Cardiac fibroblast (primary cell): ENCODE data around the gene MYBPH.

Experiments
- DNase-seq, 2 donors: peaks; one replicate each; pipeline versions ENCODE4 v3.0.0 to v3.0.0-alpha.2; 2010; ENCODE audit warnings: low read depth in 2 of 2
- H3K4me3 ChIP-seq, 2 donors: replicated peaks in 1 of 2; 1 replicate in 1 of 2; 2 replicates in 1 of 2; pipeline ENCODE4 v1.5.1; 2011; ENCODE audit warnings: low read depth in 2 of 2, low read length in 2 of 2, mild to moderate bottlenecking in 2 of 2, moderate library complexity in 1 of 2
- TF ChIP-seq, protein P1 (sequence below): IDR thresholded peaks from one replicate; pipeline ENCODE4 v1.5.1; 2011; ENCODE audit warnings: low read depth, mild to moderate bottlenecking, low read length, inconsistent platforms

Gene MYBPH

DNA sequence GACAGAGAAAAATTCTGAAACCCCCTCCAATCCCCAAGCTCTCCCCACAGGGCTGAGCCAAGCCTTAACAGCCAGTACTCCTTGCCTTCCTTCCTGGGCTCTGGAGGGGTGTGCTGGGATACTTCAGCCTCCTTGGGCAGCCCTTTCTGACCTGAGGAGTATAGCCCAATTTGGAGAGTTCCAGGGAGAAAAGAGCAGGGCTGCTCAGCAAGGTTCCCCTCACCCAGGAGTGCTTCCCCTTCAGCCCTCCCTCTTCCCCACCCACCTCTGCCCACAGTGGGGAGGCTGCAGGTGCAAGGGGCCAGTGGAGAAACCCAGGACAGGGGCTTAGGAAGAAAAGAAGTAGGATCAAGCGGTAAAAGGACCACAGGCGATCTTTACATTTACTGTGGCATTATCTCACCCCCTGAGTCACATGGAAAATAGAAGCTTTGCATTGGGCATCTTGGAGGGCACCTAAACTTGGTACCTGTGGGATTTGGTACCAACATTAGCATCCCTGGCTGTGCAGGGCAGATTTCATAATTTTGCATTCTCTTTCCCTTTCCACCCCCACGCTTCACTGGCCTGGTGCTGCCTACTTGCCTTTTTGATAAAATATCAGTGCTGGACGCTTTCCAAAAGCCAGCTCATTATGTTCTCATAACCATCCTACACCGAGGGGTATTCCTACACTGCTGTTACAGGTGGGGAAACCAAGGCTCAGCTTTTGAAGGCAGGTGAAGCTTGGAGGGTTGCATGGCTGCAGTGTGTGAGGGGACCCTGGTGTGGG, 50.9 kb downstream of the MYBPH start:
- TF ChIP-seq, protein P1, sequence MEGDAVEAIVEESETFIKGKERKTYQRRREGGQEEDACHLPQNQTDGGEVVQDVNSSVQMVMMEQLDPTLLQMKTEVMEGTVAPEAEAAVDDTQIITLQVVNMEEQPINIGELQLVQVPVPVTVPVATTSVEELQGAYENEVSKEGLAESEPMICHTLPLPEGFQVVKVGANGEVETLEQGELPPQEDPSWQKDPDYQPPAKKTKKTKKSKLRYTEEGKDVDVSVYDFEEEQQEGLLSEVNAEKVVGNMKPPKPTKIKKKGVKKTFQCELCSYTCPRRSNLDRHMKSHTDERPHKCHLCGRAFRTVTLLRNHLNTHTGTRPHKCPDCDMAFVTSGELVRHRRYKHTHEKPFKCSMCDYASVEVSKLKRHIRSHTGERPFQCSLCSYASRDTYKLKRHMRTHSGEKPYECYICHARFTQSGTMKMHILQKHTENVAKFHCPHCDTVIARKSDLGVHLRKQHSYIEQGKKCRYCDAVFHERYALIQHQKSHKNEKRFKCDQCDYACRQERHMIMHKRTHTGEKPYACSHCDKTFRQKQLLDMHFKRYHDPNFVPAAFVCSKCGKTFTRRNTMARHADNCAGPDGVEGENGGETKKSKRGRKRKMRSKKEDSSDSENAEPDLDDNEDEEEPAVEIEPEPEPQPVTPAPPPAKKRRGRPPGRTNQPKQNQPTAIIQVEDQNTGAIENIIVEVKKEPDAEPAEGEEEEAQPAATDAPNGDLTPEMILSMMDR: no peak
- no peak overlapping the region for H3K4me3 ChIP-seq
- peak in 1 of 2 donors; percentile 36 for DNase-seq

DNA sequence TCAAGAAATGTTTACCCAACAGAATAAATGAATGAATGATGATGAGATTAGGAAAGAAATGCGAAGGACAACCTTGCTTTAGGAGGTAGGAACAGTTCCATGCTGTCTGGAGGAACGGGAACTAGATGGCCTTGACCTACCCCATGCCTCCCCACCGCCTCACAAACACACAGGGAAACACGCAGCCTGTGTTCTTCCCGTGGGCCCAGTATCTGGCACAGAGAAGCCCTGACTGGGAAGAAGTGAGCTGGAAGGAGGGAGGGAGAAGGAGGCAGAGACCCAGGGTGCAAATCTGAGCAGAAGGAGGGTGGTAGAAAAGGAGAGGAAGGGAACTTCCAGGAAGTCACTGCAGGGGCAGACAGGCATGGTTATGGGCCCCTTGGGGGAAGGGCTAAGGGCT, 51.6 kb downstream of the MYBPH start:
- no peak overlapping the region for H3K4me3 ChIP-seq
- no peak for DNase-seq
- TF ChIP-seq, protein P1: no peak

DNA sequence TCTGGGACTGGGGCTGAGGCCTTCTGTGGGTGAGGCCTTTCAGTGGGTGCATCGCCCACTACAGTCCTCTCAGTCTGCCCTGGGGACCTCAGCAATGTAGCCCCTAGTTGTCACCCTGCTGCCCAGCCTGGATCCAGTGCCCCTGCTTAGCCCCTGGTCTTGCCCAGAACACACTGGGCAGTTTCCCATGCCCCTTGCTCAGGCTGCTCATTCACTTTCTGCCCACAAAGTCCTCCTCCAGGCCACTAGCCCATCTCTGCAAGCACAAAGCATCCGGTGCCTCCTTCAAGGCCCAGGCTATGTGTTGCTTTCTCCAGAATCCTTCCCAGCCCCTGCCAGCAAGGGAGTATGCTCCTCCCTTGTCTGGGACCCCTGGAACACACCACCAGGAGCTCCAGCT, 53.5 kb downstream of the MYBPH start:
- TF ChIP-seq, protein P1: no peak
- no peak for DNase-seq
- H3K4me3 ChIP-seq: no peak overlapping the region

DNA sequence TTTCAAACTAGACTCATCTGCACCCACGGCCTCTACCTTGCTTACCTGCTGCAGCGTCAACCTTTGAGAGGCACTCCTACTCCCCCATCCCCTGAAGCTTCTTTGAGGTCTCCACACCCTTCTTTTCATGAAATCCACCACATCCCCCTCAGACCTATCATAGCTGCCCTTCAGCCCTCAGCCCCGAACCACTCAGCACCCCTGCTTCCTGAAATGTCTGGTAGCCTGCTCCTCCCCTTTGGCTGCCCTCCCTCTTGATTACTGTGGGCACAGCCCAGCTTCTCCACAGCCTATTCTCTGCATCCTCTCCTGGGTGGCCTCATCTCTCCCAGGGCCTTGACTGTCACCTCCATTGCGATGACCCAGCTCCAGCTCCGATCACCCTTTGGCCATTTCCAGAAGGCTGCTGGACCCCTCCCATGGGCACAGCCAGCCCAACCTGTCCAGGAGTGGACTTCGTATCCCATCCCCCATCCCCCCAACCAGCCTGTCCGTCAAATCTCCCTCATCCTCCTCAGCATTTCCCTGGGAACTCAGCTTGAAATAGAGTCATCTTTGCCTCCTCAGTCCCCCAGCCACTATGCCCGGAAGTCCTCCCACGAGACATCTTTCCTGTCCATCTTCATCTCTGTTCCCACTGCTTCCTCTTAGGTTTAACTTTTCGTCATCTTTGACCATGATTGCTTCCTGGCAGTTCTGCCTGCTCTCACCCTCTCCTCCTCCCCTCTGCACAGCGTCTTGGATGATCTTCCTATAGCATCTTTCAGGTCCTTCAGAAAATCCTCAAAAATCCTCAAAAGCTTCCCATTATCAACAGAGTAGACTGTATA, 54.2 kb downstream of the MYBPH start:
- TF ChIP-seq, protein P1: no peak
- DNase-seq: no peak
- H3K4me3 ChIP-seq: no peak overlapping the region

DNA sequence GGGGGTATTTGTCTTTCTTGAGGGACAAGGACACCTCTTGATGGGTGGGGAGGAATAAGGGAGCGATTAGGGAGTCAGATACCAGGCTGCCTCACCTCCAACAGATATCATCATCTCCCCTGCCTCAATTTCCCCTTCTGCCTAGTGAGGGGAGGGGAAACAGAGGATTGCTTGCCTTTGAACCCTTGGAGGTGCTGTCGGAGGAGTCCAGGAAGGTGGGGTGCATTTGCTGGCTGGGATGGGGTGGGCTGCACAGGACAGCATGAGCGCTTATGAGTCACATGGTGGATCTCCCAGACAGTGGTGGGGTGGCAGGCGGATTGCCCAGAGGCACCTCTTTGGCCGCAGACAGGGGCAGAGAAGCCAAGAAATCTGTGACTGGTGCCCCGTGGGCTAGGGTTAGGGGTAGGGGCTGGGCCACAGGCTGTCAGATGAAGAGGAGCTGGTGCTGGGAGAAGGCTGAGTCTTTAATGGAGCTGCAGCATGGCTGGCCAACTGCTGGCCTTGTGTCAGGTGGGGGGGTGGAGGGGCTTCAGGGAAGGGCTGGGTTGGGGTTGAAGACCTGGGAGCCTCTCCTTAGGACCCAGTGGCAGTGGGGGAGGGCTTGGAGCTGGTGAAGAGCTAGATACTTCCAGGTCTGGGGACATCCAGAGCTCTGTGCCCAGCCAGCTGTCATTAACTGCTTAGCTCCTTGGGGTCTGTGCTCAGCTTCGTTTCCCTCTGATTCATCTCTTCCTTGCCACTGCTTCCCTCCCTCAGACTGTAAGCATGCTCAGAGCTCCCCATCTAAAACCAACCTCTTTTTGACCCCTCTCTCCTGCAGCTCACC, 55.1 kb downstream of the MYBPH start:
- TF ChIP-seq, protein P1: no peak
- DNase-seq: no peak
- no peak overlapping the region for H3K4me3 ChIP-seq
